K562 (cell line): ENCODE measurements around the gene RXRB. TPM values are rescaled to one million over a fixed set of nuclear protein-coding genes. Genes with fewer than 3 reads are reported as not detected.

ENCODE experiments used
- microRNA counts: library from miRNA; unstranded; fragments of <30 nt; microRNA quantifications from one replicate; lab custom pipeline; 2016
- microRNA-seq: library from miRNA; unstranded; fragments of <30 nt; microRNA quantifications from one replicate; pipeline ENCODE4, GENCODE V29; 2018; ENCODE audit warnings: borderline microRNAs expressed
- polyA plus RNA-seq, 8 experiments: library from polyadenylated mRNA; depleted of rRNA in 4 of 8; stranded (reverse) in 5 of 8; unstranded in 3 of 8; fragments of >200 nt; fragmentation: Nextera tagmentation in 2 of 8; fragmentation: Illumina TruSeq in 1 of 8; extraction: Ambion mirVana in 2 of 8; extraction: Trizol in 1 of 8; gene quantifications; 2 replicates each; pipeline versions ENCODE4 v1.2.1 to v1.2.3, GENCODE V29; 2011 to 2014; ENCODE audit warnings: inconsistent platforms in 1 of 8, missing spikeins in 1 of 8
- small RNA-seq: library from RNA; depleted of rRNA; stranded (forward); fragments of <200 nt; gene quantifications from one replicate; pipeline ENCODE3, GENCODE V24; 2014
- total RNA-seq, 7 experiments: library from RNA; depleted of rRNA in 6 of 7; stranded (reverse); fragments of >200 nt in 6 of 7; fragmentation: Illumina TruSeq in 2 of 7; extraction: Trizol in 2 of 7; gene quantifications; 2 replicates each; pipeline versions ENCODE4 v1.2.1 to v1.2.3, GENCODE V29; 2011 to 2021; ENCODE audit warnings: low replicate concordance in 1 of 7

Gene RXRB
- total and polyA plus RNA-seq, 9 of the 15 experiments (the other 6 are each of a cell fraction or from before 2014, with no cell fraction given): 0.76 to 35.5 (median 18.4) TPM

MicroRNAs within 50 kb of the gene (microRNA counts, 767-probe panel; counts per million panel counts)
- microRNA hsa-miR-219-1-3p (lab: Ali Mortazavi, UCI) (not detected), microRNA hsa-miR-219-5p (lab: Ali Mortazavi, UCI) (1,983 counts per million, percentile 51 among the panel's probes with 10 or more counts)

Small RNA genes within 50 kb of the gene (microRNA-seq; reads per million reads assigned to microRNA genes)
- 12.0 reads per million, percentile 59 among the genes with 10 or more reads in this experiment for gene MIR219A1

Small RNA genes within 50 kb of the gene (small RNA-seq; reads per million reads assigned to genes)
- 6.3 reads per million, percentile 94 among the genes with 10 or more reads in this experiment for gene MIR219A1
- 0.37 reads per million, percentile 6 among the genes with 10 or more reads in this experiment for gene RNY4P10

Other genes starting within 250 kb of the RXRB start
Only the 7 nearest of the 22 such genes appear.
- gene COL11A2, start 8.2 kb downstream of the RXRB start, total RNA-seq (2014; rRNA removed): 0.05 and 0.37 TPM in 2 replicates
- 0.04 TPM in 1 of 2 replicates, not detected in the other for gene COL11A2, start 8.2 kb downstream of the RXRB start, total RNA-seq (2014; rRNA removed; fragmentation: Illumina TruSeq; extraction: Trizol)
- 0.15 and 0.22 TPM in 2 replicates for gene COL11A2, start 8.2 kb downstream of the RXRB start, total RNA-seq (2015; rRNA removed; fragmentation: Illumina TruSeq; extraction: Trizol)
- 0.16 and 0.35 TPM in 2 replicates for gene COL11A2, start 8.2 kb downstream of the RXRB start, total RNA-seq (2021)
- gene COL11A2, start 8.2 kb downstream of the RXRB start, polyA plus RNA-seq (2011; rRNA removed): 0.13 and 0.61 TPM in 2 replicates
- gene COL11A2, start 8.2 kb downstream of the RXRB start, polyA plus RNA-seq (2014; fragmentation: Illumina TruSeq; extraction: Trizol): 0.06 and 0.11 TPM in 2 replicates
- under 1 TPM in 1 of 2 experiments, not detected in 1; 0.04 TPM for gene COL11A2, start 8.2 kb downstream of the RXRB start, polyA plus RNA-seq (2014; fragmentation: Nextera tagmentation; extraction: Ambion mirVana)
- gene COL11A2, start 8.2 kb downstream of the RXRB start, polyA plus RNA-seq (2014; rRNA removed): 0.19 and 0.32 TPM in 2 replicates
- 154 and 161 TPM in 2 replicates for gene SLC39A7, start 202 bp upstream of the RXRB start, total RNA-seq (2014; rRNA removed)
- gene SLC39A7, start 202 bp upstream of the RXRB start, total RNA-seq (2014; rRNA removed; fragmentation: Illumina TruSeq; extraction: Trizol): 112 and 117 TPM in 2 replicates
- 121 and 122 TPM in 2 replicates for gene SLC39A7, start 202 bp upstream of the RXRB start, total RNA-seq (2015; rRNA removed; fragmentation: Illumina TruSeq; extraction: Trizol)
- 133 and 159 TPM in 2 replicates for gene SLC39A7, start 202 bp upstream of the RXRB start, total RNA-seq (2021)
- gene SLC39A7, start 202 bp upstream of the RXRB start, polyA plus RNA-seq (2011; rRNA removed): 112 and 116 TPM in 2 replicates
- gene SLC39A7, start 202 bp upstream of the RXRB start, polyA plus RNA-seq (2014; fragmentation: Illumina TruSeq; extraction: Trizol): 169 and 222 TPM in 2 replicates
- gene SLC39A7, start 202 bp upstream of the RXRB start, polyA plus RNA-seq (2014; fragmentation: Nextera tagmentation; extraction: Ambion mirVana): 10 to 100 TPM; 21.7 to 23.5 TPM
- gene SLC39A7, start 202 bp upstream of the RXRB start, polyA plus RNA-seq (2014; rRNA removed): 150 and 169 TPM in 2 replicates
- gene HSD17B8, start 4.0 kb upstream of the RXRB start, total RNA-seq (2014; rRNA removed): 32.5 and 38.9 TPM in 2 replicates
- gene HSD17B8, start 4.0 kb upstream of the RXRB start, total RNA-seq (2014; rRNA removed; fragmentation: Illumina TruSeq; extraction: Trizol): 12.4 and 14.2 TPM in 2 replicates
- gene HSD17B8, start 4.0 kb upstream of the RXRB start, total RNA-seq (2015; rRNA removed; fragmentation: Illumina TruSeq; extraction: Trizol): 8.1 and 10.0 TPM in 2 replicates
- gene HSD17B8, start 4.0 kb upstream of the RXRB start, total RNA-seq (2021): 20.5 and 22.0 TPM in 2 replicates
- gene HSD17B8, start 4.0 kb upstream of the RXRB start, polyA plus RNA-seq (2011; rRNA removed): 15.6 and 30.3 TPM in 2 replicates
- 10.3 and 13.6 TPM in 2 replicates for gene HSD17B8, start 4.0 kb upstream of the RXRB start, polyA plus RNA-seq (2014; fragmentation: Illumina TruSeq; extraction: Trizol)
- gene HSD17B8, start 4.0 kb upstream of the RXRB start, polyA plus RNA-seq (2014; fragmentation: Nextera tagmentation; extraction: Ambion mirVana): 1 to 10 TPM; 3.7 to 4.7 TPM
- 35.2 and 37.3 TPM in 2 replicates for gene HSD17B8, start 4.0 kb upstream of the RXRB start, polyA plus RNA-seq (2014; rRNA removed)
- 40.2 and 50.0 TPM in 2 replicates for gene RING1, start 7.8 kb upstream of the RXRB start, total RNA-seq (2014; rRNA removed)
- gene RING1, start 7.8 kb upstream of the RXRB start, total RNA-seq (2014; rRNA removed; fragmentation: Illumina TruSeq; extraction: Trizol): 24.6 and 27.5 TPM in 2 replicates
- gene RING1, start 7.8 kb upstream of the RXRB start, total RNA-seq (2015; rRNA removed; fragmentation: Illumina TruSeq; extraction: Trizol): 32.8 and 36.9 TPM in 2 replicates
- 45.2 and 52.0 TPM in 2 replicates for gene RING1, start 7.8 kb upstream of the RXRB start, total RNA-seq (2021)
- 28.7 and 32.3 TPM in 2 replicates for gene RING1, start 7.8 kb upstream of the RXRB start, polyA plus RNA-seq (2011; rRNA removed)
- 44.2 and 45.4 TPM in 2 replicates for gene RING1, start 7.8 kb upstream of the RXRB start, polyA plus RNA-seq (2014; fragmentation: Illumina TruSeq; extraction: Trizol)
- gene RING1, start 7.8 kb upstream of the RXRB start, polyA plus RNA-seq (2014; fragmentation: Nextera tagmentation; extraction: Ambion mirVana): 1 to 10 TPM; 4.2 to 4.8 TPM
- gene RING1, start 7.8 kb upstream of the RXRB start, polyA plus RNA-seq (2014; rRNA removed): 54.4 and 59.1 TPM in 2 replicates
- gene VPS52, start 71.2 kb upstream of the RXRB start, total RNA-seq (2014; rRNA removed): 40.2 and 41.7 TPM in 2 replicates
- 37.6 and 38.0 TPM in 2 replicates for gene VPS52, start 71.2 kb upstream of the RXRB start, total RNA-seq (2014; rRNA removed; fragmentation: Illumina TruSeq; extraction: Trizol)
- 37.0 and 40.9 TPM in 2 replicates for gene VPS52, start 71.2 kb upstream of the RXRB start, total RNA-seq (2015; rRNA removed; fragmentation: Illumina TruSeq; extraction: Trizol)
- 60.2 and 67.1 TPM in 2 replicates for gene VPS52, start 71.2 kb upstream of the RXRB start, total RNA-seq (2021)
- 103 and 149 TPM in 2 replicates for gene VPS52, start 71.2 kb upstream of the RXRB start, polyA plus RNA-seq (2011; rRNA removed)
- 71.9 and 84.9 TPM in 2 replicates for gene VPS52, start 71.2 kb upstream of the RXRB start, polyA plus RNA-seq (2014; fragmentation: Illumina TruSeq; extraction: Trizol)
- 10 to 100 TPM; 24.4 to 37.6 TPM for gene VPS52, start 71.2 kb upstream of the RXRB start, polyA plus RNA-seq (2014; fragmentation: Nextera tagmentation; extraction: Ambion mirVana)
- gene VPS52, start 71.2 kb upstream of the RXRB start, polyA plus RNA-seq (2014; rRNA removed): 68.2 and 69.7 TPM in 2 replicates
- gene RPS18, start 71.4 kb upstream of the RXRB start, total RNA-seq (2014; rRNA removed): 7,421 and 7,756 TPM in 2 replicates
- 8,131 and 8,358 TPM in 2 replicates for gene RPS18, start 71.4 kb upstream of the RXRB start, total RNA-seq (2014; rRNA removed; fragmentation: Illumina TruSeq; extraction: Trizol)
- gene RPS18, start 71.4 kb upstream of the RXRB start, total RNA-seq (2015; rRNA removed; fragmentation: Illumina TruSeq; extraction: Trizol): 6,830 and 6,840 TPM in 2 replicates
- gene RPS18, start 71.4 kb upstream of the RXRB start, total RNA-seq (2021): 5,023 and 5,547 TPM in 2 replicates
- 10,924 and 13,776 TPM in 2 replicates for gene RPS18, start 71.4 kb upstream of the RXRB start, polyA plus RNA-seq (2011; rRNA removed)
- gene RPS18, start 71.4 kb upstream of the RXRB start, polyA plus RNA-seq (2014; fragmentation: Illumina TruSeq; extraction: Trizol): 6,410 and 6,519 TPM in 2 replicates
- over 10,000 TPM; 14,899 to 17,516 TPM for gene RPS18, start 71.4 kb upstream of the RXRB start, polyA plus RNA-seq (2014; fragmentation: Nextera tagmentation; extraction: Ambion mirVana)
- 10,223 and 10,563 TPM in 2 replicates for gene RPS18, start 71.4 kb upstream of the RXRB start, polyA plus RNA-seq (2014; rRNA removed)
- 1.3 and 2.6 TPM in 2 replicates for gene B3GALT4, start 76.5 kb upstream of the RXRB start, total RNA-seq (2014; rRNA removed)
- gene B3GALT4, start 76.5 kb upstream of the RXRB start, total RNA-seq (2014; rRNA removed; fragmentation: Illumina TruSeq; extraction: Trizol): 0.35 and 0.36 TPM in 2 replicates
- 0.94 and 1.2 TPM in 2 replicates for gene B3GALT4, start 76.5 kb upstream of the RXRB start, total RNA-seq (2015; rRNA removed; fragmentation: Illumina TruSeq; extraction: Trizol)
- gene B3GALT4, start 76.5 kb upstream of the RXRB start, total RNA-seq (2021): 1.2 and 1.8 TPM in 2 replicates
- gene B3GALT4, start 76.5 kb upstream of the RXRB start, polyA plus RNA-seq (2011; rRNA removed): 0.42 and 0.61 TPM in 2 replicates
- gene B3GALT4, start 76.5 kb upstream of the RXRB start, polyA plus RNA-seq (2014; fragmentation: Illumina TruSeq; extraction: Trizol): 0.33 and 0.60 TPM in 2 replicates
- gene B3GALT4, start 76.5 kb upstream of the RXRB start, polyA plus RNA-seq (2014; fragmentation: Nextera tagmentation; extraction: Ambion mirVana): under 1 TPM in 1 of 2 experiments, not detected in 1; 0.11 TPM
- gene B3GALT4, start 76.5 kb upstream of the RXRB start, polyA plus RNA-seq (2014; rRNA removed): 0.65 and 0.98 TPM in 2 replicates